ENCODE results near the gene PRRT1B.
"Not testable (repeated sequence)": the region's sequence is repeated elsewhere in the genome, so short reads cannot be mapped to it uniquely, and the experiment has no call there.

- TF ChIP-seq FOXP2 (optimal IDR thresholded peaks at IDR 0.05; ENCODE audit: control extremely low read depth, extremely low read length, insufficient read depth); POLR2AphosphoS5 (IDR thresholded peaks at IDR 0.05; ENCODE audit: borderline replicate concordance, low read depth, low read length): not testable (repeated sequence)
Observed at GRCh38 chr9:131550465-131550864, 5.1 kb downstream of the PRRT1B start.
